ENCODE results near the gene PPP6R2.

PPP6R2 gene

DNA sequence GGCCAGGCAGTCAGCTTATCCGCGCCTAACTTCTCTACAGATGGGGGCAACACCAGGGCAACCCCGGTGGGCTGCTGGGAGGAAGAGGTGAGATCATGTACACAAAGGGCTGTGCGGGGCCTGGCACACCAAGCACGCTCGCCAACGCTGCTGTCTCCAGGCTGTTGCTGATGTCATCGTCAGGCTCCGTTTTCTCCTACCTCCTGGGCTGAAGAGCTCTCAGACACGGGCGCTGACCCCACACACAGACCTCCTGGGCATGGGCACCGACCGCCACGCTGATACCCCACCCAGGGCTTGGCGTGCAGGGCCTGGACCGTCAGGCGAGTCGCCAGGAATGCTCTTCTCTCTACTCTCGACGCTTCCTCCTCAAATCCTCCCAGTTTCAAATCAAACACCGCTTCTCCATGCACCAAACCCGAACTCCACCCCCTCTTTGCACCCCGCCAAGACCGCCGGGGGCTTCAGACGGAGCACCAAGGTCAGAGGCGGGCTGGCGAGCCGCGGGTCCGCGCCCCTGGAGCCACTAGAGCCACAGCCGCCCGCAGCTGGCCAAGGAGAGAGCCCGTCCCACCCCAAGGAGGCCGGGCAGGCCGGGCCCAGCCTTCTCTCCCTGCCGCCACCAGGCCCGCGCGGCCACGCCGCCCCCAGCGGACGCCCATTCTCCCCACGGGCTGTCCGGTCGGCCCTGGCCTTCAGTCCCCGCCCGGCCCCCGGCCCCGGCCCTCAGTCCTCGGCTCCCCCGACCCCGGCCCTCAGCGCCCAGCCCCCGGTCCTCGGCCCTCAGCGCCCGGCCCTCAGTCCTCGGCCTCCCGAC, 130.9 kb downstream of the PPP6R2 start:
- DNase-seq, result no peak

DNA sequence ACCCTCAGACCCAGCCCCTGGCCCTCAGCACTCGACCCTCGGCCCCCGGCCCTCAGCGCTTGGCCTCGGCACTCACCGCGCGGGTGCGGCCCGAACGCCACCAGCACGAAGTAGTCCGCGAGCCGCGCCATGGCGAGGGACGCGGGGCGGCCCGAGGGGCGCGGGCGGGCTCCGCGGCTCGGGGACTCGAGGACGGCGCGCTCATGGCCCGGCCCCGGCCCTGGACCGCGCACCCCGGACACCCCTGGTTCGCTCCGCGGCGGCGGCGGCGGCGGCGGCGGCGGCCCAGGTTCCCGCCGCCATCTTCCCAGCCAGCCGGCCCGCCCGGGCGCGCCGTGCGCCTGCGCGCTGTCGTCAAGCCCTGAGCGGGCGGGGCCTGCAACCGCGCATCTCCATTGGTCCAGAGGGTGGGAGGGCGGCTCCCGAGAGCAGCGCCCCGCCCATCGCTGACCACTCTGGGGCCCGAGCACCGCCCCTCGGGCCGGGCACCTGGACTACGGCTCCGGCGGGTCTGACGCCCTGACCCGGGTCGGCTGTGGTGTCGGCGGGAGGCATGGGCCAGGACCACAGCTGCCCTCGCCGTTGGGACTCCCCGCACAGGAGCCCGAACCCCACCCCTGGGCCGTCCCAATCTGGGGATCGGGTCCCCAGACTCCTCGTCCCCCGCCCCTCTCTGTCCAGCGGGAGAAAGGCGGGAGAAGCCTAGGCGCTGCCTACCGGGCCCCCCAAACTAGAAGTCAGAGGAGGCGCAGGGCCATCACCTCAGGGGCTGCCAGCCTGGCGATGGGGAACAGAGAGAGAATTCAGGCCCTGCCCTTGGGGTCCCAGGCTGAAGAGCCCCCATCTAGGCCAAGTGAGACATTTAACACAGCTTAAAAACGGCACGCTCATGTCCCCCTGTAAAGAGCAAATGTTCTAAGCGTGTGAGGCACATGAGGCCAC, 131.9 kb downstream of the PPP6R2 start, which contains the start of gene SBF1:
TSS of gene SBF1 (minus strand) at position 326 of the 942 bp plus-strand sequence. CDS start at position 131, 195 bp downstream.
- peak; percentile 80 for DNase-seq

GRCh38 chr22:50475652-50476002, 132.5 kb downstream of the PPP6R2 start:
- DNase-seq, result no peak

- no peak for DNase-seq
Measured at GRCh38 chr22:50476868-50477267, 133.7 kb downstream of the PPP6R2 start.

DNA sequence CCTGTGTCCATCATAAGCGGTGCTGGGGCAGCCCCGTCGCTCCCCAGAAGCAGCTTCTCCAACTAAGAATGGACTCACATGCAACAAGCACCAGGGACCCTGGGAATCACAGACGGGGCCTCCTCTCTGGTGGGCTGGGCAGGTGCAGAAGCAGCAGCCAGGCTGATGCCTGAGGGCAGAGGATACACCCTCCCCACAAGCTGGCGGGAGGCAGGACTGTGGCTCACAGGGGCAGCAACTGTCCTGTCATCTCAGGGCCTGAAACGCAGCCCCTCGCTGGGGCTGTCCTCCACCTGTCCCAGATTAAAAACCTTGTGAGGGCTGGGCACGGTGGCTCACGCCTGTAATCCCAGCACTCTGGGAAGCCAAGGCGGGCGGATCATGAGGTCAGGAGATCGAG, 134.8 kb downstream of the PPP6R2 start:
- DNase-seq, result no peak

- no peak for DNase-seq
Measured at GRCh38 chr22:50479721-50480120, 136.6 kb downstream of the PPP6R2 start.

DNA sequence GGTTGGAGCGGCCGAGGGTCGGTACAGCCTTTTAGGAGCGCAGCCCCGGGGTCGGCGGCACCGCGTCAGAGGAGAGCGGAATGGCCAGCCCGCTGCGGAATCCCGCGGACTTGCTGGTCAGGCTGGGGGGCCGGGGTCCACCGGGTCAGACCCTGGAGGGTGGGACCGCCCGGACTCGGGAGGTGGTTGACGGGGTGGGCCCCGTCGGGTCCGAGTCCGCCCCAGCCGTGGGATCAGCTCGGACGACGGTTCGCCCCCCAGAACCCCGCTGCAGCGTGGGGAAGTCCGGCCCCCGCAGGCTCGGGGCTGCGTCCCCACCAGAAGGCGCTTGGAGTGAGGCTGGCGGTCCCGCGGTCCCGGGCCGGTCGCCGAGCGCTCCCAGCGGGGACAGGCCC, 137.9 kb downstream of the PPP6R2 start:
- no peak for DNase-seq

DNA sequence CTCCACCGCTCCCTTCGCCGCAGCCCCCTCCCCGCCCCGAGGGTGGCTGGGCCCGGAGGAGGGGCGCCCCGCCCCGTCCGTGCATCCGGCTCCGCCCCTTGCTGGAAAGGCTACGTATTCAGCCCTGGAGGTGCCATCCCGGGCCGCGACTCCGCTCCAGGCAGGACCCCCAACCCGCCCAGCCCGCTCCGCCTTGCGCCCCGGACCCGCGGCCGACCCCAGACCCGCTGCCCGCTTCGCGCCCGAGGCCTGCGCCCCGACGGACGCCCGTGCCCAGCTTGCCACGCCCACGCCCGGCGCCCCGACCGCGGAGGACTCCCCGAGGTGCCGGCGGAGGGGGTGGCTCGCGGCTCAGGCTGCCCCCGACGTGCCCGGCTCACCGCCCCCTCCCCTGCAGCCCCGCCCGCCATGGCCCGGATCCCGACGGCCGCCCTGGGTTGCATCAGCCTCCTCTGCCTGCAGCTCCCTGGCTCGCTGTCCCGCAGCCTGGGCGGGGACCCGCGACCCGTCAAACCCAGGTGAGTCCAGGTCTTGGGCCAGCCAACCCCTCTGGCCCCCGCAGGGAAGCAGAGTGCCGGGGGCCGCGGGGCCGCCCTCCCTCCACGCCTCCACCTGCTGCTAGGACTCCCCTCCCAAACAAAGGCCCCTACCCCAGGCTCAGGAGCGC, 138.4 kb downstream of the PPP6R2 start, which contains the start of gene ADM2:
TSS of gene ADM2 (plus strand) at position 104 of the 667 bp plus-strand sequence. CDS start at position 409, 305 bp downstream.
- no peak for DNase-seq

DNA sequence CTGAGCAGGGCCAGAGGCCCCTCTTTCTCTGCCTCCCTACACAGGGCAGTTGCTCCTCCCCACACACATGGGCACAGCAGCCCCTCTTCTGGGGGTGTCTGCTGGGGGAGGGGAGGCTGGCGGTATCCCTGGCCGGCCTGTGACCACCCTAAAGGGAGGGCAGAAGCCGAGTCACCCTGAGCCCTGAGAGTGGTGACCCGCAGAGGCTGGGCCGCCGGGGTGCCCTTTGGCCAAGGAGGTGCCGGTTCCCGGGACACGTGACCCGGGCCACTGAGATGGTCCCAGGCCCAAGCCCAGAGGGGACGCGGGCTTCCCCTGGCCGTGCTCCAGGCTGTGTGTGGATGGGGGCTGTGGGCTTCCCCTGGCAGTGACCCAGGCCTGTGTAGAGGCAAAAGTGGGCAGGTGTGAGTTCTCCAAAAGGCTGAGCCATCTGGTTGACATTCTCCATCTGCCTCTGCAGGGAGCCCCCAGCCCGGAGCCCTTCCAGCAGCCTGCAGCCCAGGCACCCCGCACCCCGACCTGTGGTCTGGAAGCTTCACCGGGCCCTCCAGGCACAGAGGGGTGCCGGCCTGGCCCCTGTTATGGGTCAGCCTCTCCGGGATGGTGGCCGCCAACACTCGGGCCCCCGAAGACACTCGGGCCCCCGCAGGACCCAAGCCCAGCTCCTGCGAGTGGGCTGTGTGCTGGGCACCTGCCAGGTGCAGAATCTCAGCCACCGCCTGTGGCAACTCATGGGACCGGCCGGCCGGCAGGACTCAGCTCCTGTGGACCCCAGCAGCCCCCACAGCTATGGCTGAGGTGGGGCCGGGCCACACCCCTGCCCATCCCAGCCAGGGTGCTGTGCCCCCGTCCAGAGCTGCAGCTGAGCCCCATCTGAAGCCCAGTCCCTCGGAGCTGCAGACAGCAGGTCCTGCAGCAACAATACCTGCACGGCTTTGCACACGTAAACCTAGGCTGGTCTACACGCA, 139.3 kb downstream of the PPP6R2 start:
- no peak for DNase-seq

GRCh38 chr22:50483106-50483505, 140.0 kb downstream of the PPP6R2 start:
- DNase-seq, result no peak

DNA sequence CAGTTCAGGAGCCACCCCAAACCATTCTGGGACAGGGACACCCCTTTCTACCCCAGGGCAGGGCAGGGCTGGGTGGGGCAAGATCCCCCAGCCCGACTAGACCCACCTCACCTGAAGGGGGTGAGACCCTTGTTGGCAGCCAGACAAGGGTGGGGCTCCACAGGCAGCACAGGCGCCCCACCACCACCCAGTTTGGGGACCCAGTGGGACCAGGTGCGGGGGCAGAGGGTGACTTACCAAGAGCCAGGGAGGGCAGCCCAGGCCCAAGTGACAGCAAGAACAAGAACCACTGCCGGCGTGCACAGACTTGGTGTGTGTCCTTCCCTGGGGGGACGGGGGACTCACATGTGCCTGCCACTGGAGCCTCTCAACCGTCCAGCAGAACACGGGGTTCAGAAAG, 140.4 kb downstream of the PPP6R2 start:
- DNase-seq, result no peak

DNA sequence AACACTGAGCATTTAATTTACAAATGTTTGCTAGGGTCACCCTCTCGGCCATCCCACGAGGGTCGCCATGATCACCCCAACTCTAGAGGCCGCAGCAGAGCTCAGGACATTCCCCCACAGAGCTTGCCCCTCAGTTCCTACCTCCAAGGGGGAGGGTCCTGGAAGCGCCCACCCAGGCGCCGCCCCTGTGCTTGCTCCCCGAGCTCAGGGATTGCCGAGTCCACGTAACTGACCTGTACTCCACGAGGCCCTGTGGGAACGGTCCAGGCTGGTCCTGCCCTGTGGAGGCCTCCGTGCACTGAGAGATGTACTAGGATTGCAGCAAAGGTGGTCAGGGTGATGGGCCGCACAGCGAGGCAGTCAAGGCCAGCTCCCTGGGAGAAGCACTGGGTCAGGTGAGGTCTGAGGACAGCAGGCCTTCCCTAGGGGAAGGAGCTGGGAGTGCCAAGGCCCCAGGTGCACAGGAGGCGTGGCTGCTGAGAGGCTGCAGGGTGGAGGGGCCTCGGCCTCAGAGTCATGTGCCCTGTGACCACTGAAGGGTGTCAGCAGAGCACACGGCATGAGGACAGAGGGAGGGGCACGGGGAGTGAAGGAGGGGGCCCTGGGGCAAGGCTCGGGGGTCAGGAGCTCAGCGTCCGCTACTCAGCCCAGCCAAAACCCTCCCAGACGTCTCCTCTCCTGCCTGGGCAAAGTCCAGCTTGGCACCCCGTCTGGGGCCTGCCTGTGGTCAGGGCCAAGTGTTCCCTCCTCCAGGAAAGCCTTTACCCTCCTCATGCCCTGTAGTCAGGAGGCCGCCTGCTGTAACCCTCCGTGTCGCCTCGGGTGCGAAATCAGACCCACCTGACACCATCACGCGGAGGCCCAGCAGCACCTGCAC, 141.1 kb downstream of the PPP6R2 start:
- no peak for DNase-seq

- DNase-seq, result no peak
Measured at GRCh38 chr22:50485221-50486131, 142.3 kb downstream of the PPP6R2 start.

DNA sequence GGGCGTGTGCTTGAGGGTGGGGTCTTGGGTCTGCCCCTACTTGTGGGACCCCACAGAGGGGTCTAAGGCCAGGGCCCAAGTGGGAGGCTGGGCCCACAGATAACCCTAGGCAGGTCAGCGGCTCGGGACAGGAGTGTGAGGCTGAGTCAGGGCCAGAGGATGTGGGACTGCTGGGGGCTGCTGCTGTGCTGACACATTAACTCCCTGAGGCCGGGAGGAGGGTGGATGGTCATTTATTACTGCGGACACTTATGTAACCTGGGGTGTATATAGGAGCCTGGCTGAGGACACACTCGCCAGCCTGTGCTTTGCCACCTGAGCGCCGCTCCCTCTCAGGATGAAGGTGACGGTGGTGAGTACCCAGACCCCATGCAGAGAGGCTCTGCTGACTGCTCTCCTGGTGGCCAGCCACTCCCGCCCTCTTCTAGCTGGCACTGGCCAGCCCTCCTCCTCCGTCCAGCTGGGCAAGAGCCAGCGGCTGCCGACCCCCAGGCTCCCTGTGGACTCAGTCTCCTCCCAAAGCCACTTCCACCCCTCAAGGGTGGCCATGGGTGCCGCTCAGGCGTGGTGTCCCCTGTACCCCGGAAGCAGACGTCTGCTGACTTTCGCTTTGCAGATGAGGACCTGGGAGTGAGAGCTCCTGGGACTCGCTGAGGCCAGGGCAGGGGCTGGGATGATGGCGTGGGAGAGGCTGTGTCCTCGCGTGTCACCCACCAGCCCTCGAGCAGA, 143.6 kb downstream of the PPP6R2 start, which contains the start of gene MIOX:
TSS of gene MIOX (plus strand) at position 299 of the 729 bp plus-strand sequence. CDS start at position 338, 39 bp downstream.
- DNase-seq, result peak; percentile 5

DNA sequence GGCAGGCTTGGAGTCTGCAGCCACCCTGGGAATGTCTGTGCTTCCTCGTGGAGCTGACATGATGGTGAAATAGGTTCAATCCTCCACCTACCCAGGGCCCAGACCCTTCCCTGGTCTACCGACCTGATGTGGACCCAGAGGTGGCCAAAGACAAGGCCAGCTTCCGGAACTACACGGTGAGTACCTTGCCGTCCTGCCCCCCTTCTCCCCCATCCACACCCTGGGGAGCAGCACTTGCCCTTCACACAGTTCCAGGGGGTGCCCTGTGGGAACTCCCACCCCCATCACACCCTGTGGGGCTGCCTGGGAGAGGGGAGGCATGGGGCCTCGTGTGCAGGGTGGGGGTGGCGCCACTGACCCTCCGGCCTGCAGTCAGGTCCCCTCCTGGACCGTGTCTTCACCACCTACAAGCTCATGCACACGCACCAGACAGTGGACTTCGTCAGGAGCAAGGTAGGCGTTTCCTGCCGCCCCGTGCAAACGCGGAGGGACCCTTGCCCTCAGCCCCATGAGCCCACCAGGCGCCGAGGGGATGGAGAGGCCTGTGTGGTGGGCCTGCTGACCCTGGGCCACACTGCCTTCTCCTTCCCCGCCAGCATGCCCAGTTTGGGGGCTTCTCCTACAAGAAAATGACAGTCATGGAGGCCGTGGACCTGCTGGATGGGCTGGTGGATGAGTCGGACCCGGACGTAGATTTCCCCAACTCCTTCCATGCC, 144.3 kb downstream of the PPP6R2 start:
- no peak for DNase-seq

- DNase-seq, result no peak
Measured at GRCh38 chr22:50488006-50488677, 145.0 kb downstream of the PPP6R2 start.

DNA sequence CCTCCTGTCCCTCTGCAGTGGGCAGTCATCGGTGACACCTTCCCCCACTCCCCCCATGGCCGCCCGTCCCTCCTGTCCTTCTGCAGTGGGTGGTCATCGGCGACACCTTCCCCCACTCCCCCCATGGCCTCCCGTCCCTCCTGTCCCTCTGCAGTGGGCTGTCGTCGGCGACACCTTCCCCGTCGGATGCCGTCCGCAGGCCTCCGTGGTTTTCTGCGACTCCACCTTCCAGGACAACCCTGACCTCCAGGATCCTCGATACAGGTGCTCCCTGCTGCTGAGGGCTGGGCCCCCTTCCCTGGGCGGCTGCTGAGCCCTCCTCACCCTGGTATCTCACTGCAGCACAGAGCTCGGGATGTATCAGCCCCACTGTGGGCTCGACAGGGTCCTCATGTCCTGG, 145.8 kb downstream of the PPP6R2 start:
- DNase-seq, result no peak
